SK-N-SH treated with all-trans-retinoic acid at 6 μM for 48 hours (cell line): ENCODE data around the gene PXYLP1.

Experiments used
- ATAC-seq: fragments of 200-7000 bp; cut with Tn5 transposase; 3 replicates; pipeline ENCODE4 v1.9.1; 2020; ENCODE audit warnings: mild to moderate bottlenecking, moderate library complexity
- BACH2 ChIP-seq: fragments of 250-450 bp; sonication (Bioruptor Pico); IDR thresholded peaks from 2 replicates; pipeline ENCODE4 v1.9.0; 2021; ENCODE audit warnings: mild to moderate bottlenecking, borderline replicate concordance
- CSDC2 ChIP-seq: fragments of 250-450 bp; sonication (Bioruptor Pico); IDR thresholded peaks from 2 replicates; pipeline ENCODE4 v1.5.0; 2020; ENCODE audit warnings: mild to moderate bottlenecking, moderate library complexity
- ESRRG ChIP-seq: fragments of 250-450 bp; sonication (Bioruptor Pico); IDR thresholded peaks from 2 replicates; pipeline ENCODE4 v1.6.1; 2021; ENCODE audit warnings: mild to moderate bottlenecking
- ISL1 ChIP-seq: fragments of 250-450 bp; sonication (Bioruptor Pico); IDR thresholded peaks from 2 replicates; pipeline ENCODE4 v2.1.2; 2022; ENCODE audit warnings: mild to moderate bottlenecking, moderate library complexity
- PATZ1 ChIP-seq: fragments of 250-450 bp; sonication (Bioruptor Pico); IDR thresholded peaks from 2 replicates; pipeline ENCODE4 v1.8.0; 2020; ENCODE audit warnings: mild to moderate bottlenecking, moderate library complexity, borderline replicate concordance
- PPARA ChIP-seq: fragments of 250-450 bp; sonication (Bioruptor Pico); IDR thresholded peaks from 2 replicates; pipeline ENCODE4 v1.5.0; 2020; ENCODE audit warnings: mild to moderate bottlenecking, borderline replicate concordance
- RARB ChIP-seq: fragments of 250-450 bp; sonication (Bioruptor Pico); IDR thresholded peaks from 2 replicates; pipeline ENCODE4 v1.8.0; 2021; ENCODE audit warnings: mild to moderate bottlenecking, moderate library complexity
- SNAI2 ChIP-seq: fragments of 250-450 bp; sonication (Bioruptor Pico); IDR thresholded peaks from 2 replicates; pipeline ENCODE4 v1.5.0; 2020; ENCODE audit warnings: mild to moderate bottlenecking, moderate library complexity
- TOX ChIP-seq: fragments of 250-450 bp; sonication (Bioruptor Pico); IDR thresholded peaks from 2 replicates; pipeline ENCODE4 v1.8.0; 2021; ENCODE audit warnings: mild to moderate bottlenecking, moderate library complexity, borderline replicate concordance
- TSHZ2 ChIP-seq: fragments of 250-450 bp; sonication (Bioruptor Pico); IDR thresholded peaks from 2 replicates; pipeline ENCODE4 v1.5.0; 2020; ENCODE audit warnings: mild to moderate bottlenecking, moderate library complexity
- ZC3H10 ChIP-seq: fragments of 250-450 bp; sonication (Bioruptor Pico); IDR thresholded peaks from 2 replicates; pipeline ENCODE4 v1.5.1; 2021; ENCODE audit warnings: mild to moderate bottlenecking, moderate library complexity
- ZFP30 ChIP-seq: fragments of 450-650 bp; formaldehyde crosslinking; IDR thresholded peaks from 2 replicates; pipeline ENCODE4 v1.5.0; 2022; ENCODE audit warnings: mild to moderate bottlenecking, moderate library complexity
- ZNF8 ChIP-seq: fragments of 450-650 bp; formaldehyde crosslinking; IDR thresholded peaks from 2 replicates; pipeline ENCODE4 v1.5.0; 2020; ENCODE audit warnings: mild to moderate bottlenecking, moderate library complexity
- TF ChIP-seq, protein P1 (sequence below): fragments of 250-450 bp; sonication (Bioruptor Pico); IDR thresholded peaks from 2 replicates; pipeline ENCODE4 v1.5.1; 2020; ENCODE audit warnings: low read depth, mild to moderate bottlenecking, moderate library complexity
- TF ChIP-seq, protein P2 (sequence below): fragments of 250-450 bp; sonication (Bioruptor Pico); IDR thresholded peaks from 2 replicates; pipeline ENCODE4 v1.8.0; 2021; ENCODE audit warnings: low read depth, mild to moderate bottlenecking, moderate library complexity, borderline replicate concordance
- TF ChIP-seq, protein P3 (sequence below): fragments of 250-450 bp; sonication (Bioruptor Pico); IDR thresholded peaks from 2 replicates; pipeline ENCODE4 v1.5.1; 2021; ENCODE audit warnings: mild to moderate bottlenecking, moderate library complexity

Gene PXYLP1

GRCh38 chr3:141280086-141280485 lies 48.5 kb downstream of the PXYLP1 start:
- TF ChIP-seq, protein P1, sequence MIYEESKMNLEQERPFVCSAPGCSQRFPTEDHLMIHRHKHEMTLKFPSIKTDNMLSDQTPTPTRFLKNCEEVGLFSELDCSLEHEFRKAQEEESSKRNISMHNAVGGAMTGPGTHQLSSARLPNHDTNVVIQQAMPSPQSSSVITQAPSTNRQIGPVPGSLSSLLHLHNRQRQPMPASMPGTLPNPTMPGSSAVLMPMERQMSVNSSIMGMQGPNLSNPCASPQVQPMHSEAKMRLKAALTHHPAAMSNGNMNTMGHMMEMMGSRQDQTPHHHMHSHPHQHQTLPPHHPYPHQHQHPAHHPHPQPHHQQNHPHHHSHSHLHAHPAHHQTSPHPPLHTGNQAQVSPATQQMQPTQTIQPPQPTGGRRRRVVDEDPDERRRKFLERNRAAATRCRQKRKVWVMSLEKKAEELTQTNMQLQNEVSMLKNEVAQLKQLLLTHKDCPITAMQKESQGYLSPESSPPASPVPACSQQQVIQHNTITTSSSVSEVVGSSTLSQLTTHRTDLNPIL (CRISPR knock-in tag), result peak; percentile 33; the same call in 1 of the 2 replicates
- no peak for TF ChIP-seq ZC3H10
- TF ChIP-seq SNAI2 (CRISPR knock-in tag), result no peak
- no peak for TF ChIP-seq BACH2 (CRISPR knock-in tag)
- TF ChIP-seq TOX (CRISPR knock-in tag), result no peak
- no peak for TF ChIP-seq CSDC2 (CRISPR knock-in tag)
- no peak for TF ChIP-seq ZNF8
- no peak for TF ChIP-seq TSHZ2 (CRISPR knock-in tag)
- TF ChIP-seq RARB (CRISPR knock-in tag), result no peak
- TF ChIP-seq ISL1 (CRISPR knock-in tag), result peak; percentile 55
- TF ChIP-seq, all 23 proteins: peak for 2
- ATAC-seq, result peak; percentile 92

- TF ChIP-seq PATZ1 (no peak), ZNF8 (no peak), PPARA (CRISPR knock-in tag) (no peak), ZFP30 (CRISPR knock-in tag) (no peak), SNAI2 (CRISPR knock-in tag) (no peak), ESRRG (no peak), RARB (CRISPR knock-in tag) (no peak), ISL1 (CRISPR knock-in tag) (no peak), TSHZ2 (CRISPR knock-in tag) (no peak)
- TF ChIP-seq, protein P2, sequence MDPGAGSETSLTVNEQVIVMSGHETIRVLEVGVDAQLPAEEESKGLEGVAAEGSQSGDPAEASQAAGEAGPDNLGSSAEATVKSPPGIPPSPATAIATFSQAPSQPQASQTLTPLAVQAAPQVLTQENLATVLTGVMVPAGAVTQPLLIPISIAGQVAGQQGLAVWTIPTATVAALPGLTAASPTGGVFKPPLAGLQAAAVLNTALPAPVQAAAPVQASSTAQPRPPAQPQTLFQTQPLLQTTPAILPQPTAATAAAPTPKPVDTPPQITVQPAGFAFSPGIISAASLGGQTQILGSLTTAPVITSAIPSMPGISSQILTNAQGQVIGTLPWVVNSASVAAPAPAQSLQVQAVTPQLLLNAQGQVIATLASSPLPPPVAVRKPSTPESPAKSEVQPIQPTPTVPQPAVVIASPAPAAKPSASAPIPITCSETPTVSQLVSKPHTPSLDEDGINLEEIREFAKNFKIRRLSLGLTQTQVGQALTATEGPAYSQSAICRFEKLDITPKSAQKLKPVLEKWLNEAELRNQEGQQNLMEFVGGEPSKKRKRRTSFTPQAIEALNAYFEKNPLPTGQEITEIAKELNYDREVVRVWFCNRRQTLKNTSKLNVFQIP (CRISPR knock-in tag), result no peak
- TF ChIP-seq, protein P1 (CRISPR knock-in tag), result no peak
- TF ChIP-seq, protein P3, sequence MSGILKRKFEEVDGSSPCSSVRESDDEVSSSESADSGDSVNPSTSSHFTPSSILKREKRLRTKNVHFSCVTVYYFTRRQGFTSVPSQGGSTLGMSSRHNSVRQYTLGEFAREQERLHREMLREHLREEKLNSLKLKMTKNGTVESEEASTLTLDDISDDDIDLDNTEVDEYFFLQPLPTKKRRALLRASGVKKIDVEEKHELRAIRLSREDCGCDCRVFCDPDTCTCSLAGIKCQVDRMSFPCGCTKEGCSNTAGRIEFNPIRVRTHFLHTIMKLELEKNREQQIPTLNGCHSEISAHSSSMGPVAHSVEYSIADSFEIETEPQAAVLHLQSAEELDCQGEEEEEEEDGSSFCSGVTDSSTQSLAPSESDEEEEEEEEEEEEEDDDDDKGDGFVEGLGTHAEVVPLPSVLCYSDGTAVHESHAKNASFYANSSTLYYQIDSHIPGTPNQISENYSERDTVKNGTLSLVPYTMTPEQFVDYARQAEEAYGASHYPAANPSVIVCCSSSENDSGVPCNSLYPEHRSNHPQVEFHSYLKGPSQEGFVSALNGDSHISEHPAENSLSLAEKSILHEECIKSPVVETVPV (CRISPR knock-in tag), result no peak
- ATAC-seq, result peak; percentile 20; the same call in 2 of the 3 replicates
Observed at GRCh38 chr3:141280690-141281089, 49.1 kb downstream of the PXYLP1 start.
